ENCODE measurements around the gene GPR146. TPM values are rescaled to one million over a fixed set of nuclear protein-coding genes. Genes with fewer than 3 reads are reported as not detected.

The GPR146 gene
- total RNA-seq, 1 donor from 2014 or later: 1.3 TPM

GRCh38 chr7:1059200-1060091 lies 15.1 kb downstream of the GPR146 start:
- H3K36me3 ChIP-seq (ENCODE audit: control insufficient read depth, insufficient read depth, low read length): no peaks in the 10 kb centered on the region
- H3K4me3 ChIP-seq (ENCODE audit: low read depth, low read length): peak overlapping the region; percentile 15
- TF ChIP-seq CTCF (IDR thresholded peaks at IDR 0.05; ENCODE audit: insufficient read depth, low read length, severe bottlenecking): no peak
- DNase-seq (ENCODE audit: low read depth) (peak; percentile 71), FAIRE-seq (no peak)
- no peaks in the 10 kb centered on the region for H3K27me3 ChIP-seq (ENCODE audit: control insufficient read depth, insufficient read depth, low read length)

GRCh38 chr7:1060315-1061072 lies 16.1 kb downstream of the GPR146 start:
- no peak for FAIRE-seq
- H3K36me3 ChIP-seq (ENCODE audit: control insufficient read depth, insufficient read depth, low read length): no peaks in the 10 kb centered on the region
- TF ChIP-seq CTCF (IDR thresholded peaks at IDR 0.05; ENCODE audit: insufficient read depth, low read length, severe bottlenecking): no peak
- H3K27me3 ChIP-seq (ENCODE audit: control insufficient read depth, insufficient read depth, low read length): no peaks in the 10 kb centered on the region
- DNase-seq (ENCODE audit: low read depth): no peak
- peak overlapping the region; percentile 15 for H3K4me3 ChIP-seq (ENCODE audit: low read depth, low read length)

- Histone ChIP-seq H3K36me3 (ENCODE audit: control insufficient read depth, insufficient read depth, low read length) (no peaks in the 10 kb centered on the region), H3K4me3 (ENCODE audit: low read depth, low read length) (no peak overlapping the region)
These were observed 16.8 kb downstream of the GPR146 start for GRCh38 chr7:1061180-1061579.

GRCh38 chr7:1062296-1063294 lies 18.2 kb downstream of the GPR146 start:
- FAIRE-seq: no peak
- no peaks in the 10 kb centered on the region for H3K27me3 ChIP-seq (ENCODE audit: control insufficient read depth, insufficient read depth, low read length)
- no peak overlapping the region for H3K4me3 ChIP-seq (ENCODE audit: low read depth, low read length)
- peak; percentile 71 for DNase-seq (ENCODE audit: low read depth)
- TF ChIP-seq CTCF (IDR thresholded peaks at IDR 0.05; ENCODE audit: insufficient read depth, low read length, severe bottlenecking): no peak
- no peaks in the 10 kb centered on the region for H3K36me3 ChIP-seq (ENCODE audit: control insufficient read depth, insufficient read depth, low read length)

More at GRCh38 chr7:1061180-1061579, 16.8 kb downstream of the GPR146 start:
- FAIRE-seq: no peak
- H3K27me3 ChIP-seq (ENCODE audit: control insufficient read depth, insufficient read depth, low read length): no peaks in the 10 kb centered on the region
- no peak for TF ChIP-seq CTCF (IDR thresholded peaks at IDR 0.05; ENCODE audit: insufficient read depth, low read length, severe bottlenecking)
- no peak for DNase-seq (ENCODE audit: low read depth)

GRCh38 chr7:1063361-1063760 lies 19.0 kb downstream of the GPR146 start:
- no peak for TF ChIP-seq CTCF (IDR thresholded peaks at IDR 0.05; ENCODE audit: insufficient read depth, low read length, severe bottlenecking)
- no peak overlapping the region for H3K4me3 ChIP-seq (ENCODE audit: low read depth, low read length)
- FAIRE-seq: no peak
- H3K27me3 ChIP-seq (ENCODE audit: control insufficient read depth, insufficient read depth, low read length): no peaks in the 10 kb centered on the region
- H3K36me3 ChIP-seq (ENCODE audit: control insufficient read depth, insufficient read depth, low read length): no peaks in the 10 kb centered on the region
- DNase-seq (ENCODE audit: low read depth): no peak
